H9 (cell line): ENCODE results near the gene RFNG. TPM values are rescaled to one million over a fixed set of nuclear protein-coding genes. Genes with fewer than 3 reads are reported as not detected.

Experiments used
- DNase-seq: peaks from one replicate; pipeline ENCODE4 v3.0.0-alpha.2; 2017
- H2AFZ ChIP-seq: one replicate; pipeline ENCODE4 v1.6.1; 2013; ENCODE audit warnings: mild to moderate bottlenecking, low read length, control low read depth, moderate library complexity
- H2AK5ac ChIP-seq: 2 replicates; pipeline ENCODE4 v1.6.1; 2013; ENCODE audit warnings: low read length, control low read depth, mixed read lengths; ENCODE audit not compliant: insufficient read length
- H2BK120ac ChIP-seq: one replicate; pipeline ENCODE4 v1.6.1; 2013; ENCODE audit warnings: low read depth, mild to moderate bottlenecking, low read length, control low read depth, inconsistent platforms; ENCODE audit not compliant: poor library complexity, severe bottlenecking
- H2BK12ac ChIP-seq: 2 replicates; pipeline ENCODE4 v1.6.1; 2013; ENCODE audit warnings: low read length, control low read depth, mixed read lengths, low read depth; ENCODE audit not compliant: insufficient read length
- H2BK15ac ChIP-seq: 2 replicates; pipeline ENCODE4 v1.6.1; 2013; ENCODE audit warnings: low read depth, low read length, control low read depth
- H2BK20ac ChIP-seq: one replicate; pipeline ENCODE4 v1.6.1; 2013; ENCODE audit warnings: low read depth, mild to moderate bottlenecking, low read length, control low read depth, inconsistent platforms; ENCODE audit not compliant: poor library complexity, severe bottlenecking
- H2BK5ac ChIP-seq: 2 replicates; pipeline ENCODE4 v1.6.1; 2013; ENCODE audit warnings: low read length, control low read depth, mixed read lengths; ENCODE audit not compliant: insufficient read length
- H3K14ac ChIP-seq: 2 replicates; pipeline ENCODE4 v1.6.1; 2013; ENCODE audit warnings: low read length, control low read depth; ENCODE audit not compliant: insufficient read depth
- H3K18ac ChIP-seq: 2 replicates; pipeline ENCODE4 v1.6.1; 2013; ENCODE audit warnings: low read depth, mild to moderate bottlenecking, mixed read lengths, low read length, control low read depth; ENCODE audit not compliant: insufficient read length
- H3K23ac ChIP-seq: 2 replicates; pipeline ENCODE4 v1.6.1; 2013; ENCODE audit warnings: low read length, control low read depth, mixed read lengths, low read depth; ENCODE audit not compliant: insufficient read length
- H3K23me2 ChIP-seq: 2 replicates; pipeline ENCODE4 v1.6.1; 2013; ENCODE audit warnings: low read depth, mild to moderate bottlenecking, mixed read lengths, low read length, control low read depth; ENCODE audit not compliant: insufficient read length, poor library complexity, severe bottlenecking
- H3K27ac ChIP-seq: 2 replicates; pipeline ENCODE4 v1.5.1; 2013; ENCODE audit warnings: low read length, control low read depth, mixed read lengths, low read depth; ENCODE audit not compliant: insufficient read length
- H3K27me3 ChIP-seq: 2 replicates; pipeline ENCODE4 v1.6.1; 2013; ENCODE audit warnings: low read length, control low read depth, inconsistent platforms; ENCODE audit not compliant: insufficient read depth
- H3K4ac ChIP-seq: 2 replicates; pipeline ENCODE4 v1.6.1; 2013; ENCODE audit warnings: low read depth, mild to moderate bottlenecking, control low read depth, inconsistent platforms, low read length, moderate library complexity
- H3K4me1 ChIP-seq: 2 replicates; pipeline ENCODE4 v1.6.1; 2013; ENCODE audit warnings: low read length, control low read depth, inconsistent platforms; ENCODE audit not compliant: insufficient read depth
- H3K4me2 ChIP-seq: 2 replicates; pipeline ENCODE4 v1.6.1; 2013; ENCODE audit warnings: low read length, control low read depth, mixed read lengths; ENCODE audit not compliant: insufficient read length, insufficient read depth
- H3K56ac ChIP-seq: 2 replicates; pipeline ENCODE4 v1.6.1; 2013; ENCODE audit warnings: low read depth, mild to moderate bottlenecking, mixed read lengths, low read length, control low read depth; ENCODE audit not compliant: insufficient read length
- H3K79me1 ChIP-seq: 2 replicates; pipeline ENCODE4 v1.6.1; 2013; ENCODE audit warnings: low read depth, mild to moderate bottlenecking, moderate library complexity, low read length, control low read depth, inconsistent platforms; ENCODE audit not compliant: insufficient read depth, poor library complexity, severe bottlenecking
- H3K79me2 ChIP-seq: 2 replicates; pipeline ENCODE4 v1.6.1; 2013; ENCODE audit warnings: low read length, control low read depth, inconsistent platforms; ENCODE audit not compliant: insufficient read depth
- H3K9ac ChIP-seq: 2 replicates; pipeline ENCODE4 v1.6.1; 2013; ENCODE audit warnings: low read length, control low read depth, mixed read lengths; ENCODE audit not compliant: insufficient read length; ENCODE audit errors: extremely low read depth
- H3K9me3 ChIP-seq: one replicate; pipeline ENCODE4 v1.6.1; 2013; ENCODE audit warnings: low read depth, low read length, inconsistent platforms; ENCODE audit not compliant: control insufficient read depth
- H3T11ph ChIP-seq: one replicate; pipeline ENCODE4 v1.6.1; 2013; ENCODE audit warnings: mild to moderate bottlenecking, low read length, control low read depth, inconsistent platforms
- H4K20me1 ChIP-seq: one replicate; pipeline ENCODE4 v1.6.1; 2013; ENCODE audit not compliant: control insufficient read depth, insufficient read length, insufficient read depth
- H4K5ac ChIP-seq: 2 replicates; pipeline ENCODE4 v1.6.1; 2013; ENCODE audit warnings: low read depth, mild to moderate bottlenecking, mixed read lengths, low read length, control low read depth; ENCODE audit not compliant: insufficient read length
- H4K8ac ChIP-seq: replicated peaks from 2 replicates; pipeline ENCODE4 v1.6.1; 2013; ENCODE audit warnings: low read length, control low read depth, mixed read lengths, low read depth; ENCODE audit not compliant: insufficient read length
- H4K91ac ChIP-seq: 2 replicates; pipeline ENCODE4 v1.6.1; 2013; ENCODE audit warnings: low read depth, mild to moderate bottlenecking, moderate library complexity, mixed read lengths, low read length, control low read depth; ENCODE audit not compliant: insufficient read length
- H3K27ac Mint-ChIP-seq, 3 experiments: 2 replicates in 2 of 3; 3 replicates in 1 of 3; pipeline ENCODE4 v1.8.0; 2020 to 2021; ENCODE audit warnings: mixed read lengths in 3 of 3, mild to moderate bottlenecking in 1 of 3, moderate library complexity in 1 of 3
- H3K27me3 Mint-ChIP-seq: 2 replicates; pipeline ENCODE4 v1.8.0; 2021; ENCODE audit warnings: low read depth, mild to moderate bottlenecking, moderate library complexity, mixed read lengths
- H3K36me3 Mint-ChIP-seq, 3 experiments: 2 replicates in 2 of 3; 3 replicates in 1 of 3; pipeline ENCODE4 v1.8.0; 2020 to 2021; ENCODE audit warnings: low read depth in 3 of 3, mixed read lengths in 3 of 3; ENCODE audit not compliant: insufficient read depth in 1 of 3
- H3K4me1 Mint-ChIP-seq, 2 experiments: 2 replicates each; pipeline ENCODE4 v1.8.0; 2020; ENCODE audit warnings: mixed read lengths in 2 of 2
- H3K4me3 Mint-ChIP-seq, 2 experiments: 2 replicates in 1 of 2; 3 replicates in 1 of 2; pipeline ENCODE4 v1.8.0; 2020 to 2021; ENCODE audit warnings: mild to moderate bottlenecking in 2 of 2, mixed read lengths in 2 of 2, moderate library complexity in 1 of 2
- H3K9me3 Mint-ChIP-seq, 2 experiments: 2 replicates in 1 of 2; 3 replicates in 1 of 2; pipeline ENCODE4 v1.8.0; 2020; ENCODE audit warnings: mild to moderate bottlenecking in 2 of 2, mixed read lengths in 2 of 2, moderate library complexity in 1 of 2
- WGBS: extraction: QIAGEN DNeasy Blood & Tissue Kit; methylation state at CpG from one replicate; pipeline ENCODE4 v1.1.7; 2013; ENCODE audit warnings: missing lambda C conversion rate, low lambda C conversion rate, mixed read lengths; ENCODE audit not compliant: insufficient read length; ENCODE audit errors: extremely low coverage; 5-methylcytosine and 5-hydroxymethylcytosine counted together
- total RNA-seq: library from RNA; stranded (reverse); gene quantifications from 2 replicates; pipeline ENCODE4 v1.2.1, GENCODE V29; 2021
- TF ChIP-seq, protein P1 (sequence below): fragments of 200-600 bp; sonication (generic); conservative IDR thresholded peaks from 3 replicates; pipeline ENCODE4 v1.8.0; 2021; ENCODE audit warnings: antibody characterized with exemption, mild to moderate bottlenecking

Gene RFNG
- total RNA-seq, 1 experiment from 2014 or later, result 34.0 TPM

DNA sequence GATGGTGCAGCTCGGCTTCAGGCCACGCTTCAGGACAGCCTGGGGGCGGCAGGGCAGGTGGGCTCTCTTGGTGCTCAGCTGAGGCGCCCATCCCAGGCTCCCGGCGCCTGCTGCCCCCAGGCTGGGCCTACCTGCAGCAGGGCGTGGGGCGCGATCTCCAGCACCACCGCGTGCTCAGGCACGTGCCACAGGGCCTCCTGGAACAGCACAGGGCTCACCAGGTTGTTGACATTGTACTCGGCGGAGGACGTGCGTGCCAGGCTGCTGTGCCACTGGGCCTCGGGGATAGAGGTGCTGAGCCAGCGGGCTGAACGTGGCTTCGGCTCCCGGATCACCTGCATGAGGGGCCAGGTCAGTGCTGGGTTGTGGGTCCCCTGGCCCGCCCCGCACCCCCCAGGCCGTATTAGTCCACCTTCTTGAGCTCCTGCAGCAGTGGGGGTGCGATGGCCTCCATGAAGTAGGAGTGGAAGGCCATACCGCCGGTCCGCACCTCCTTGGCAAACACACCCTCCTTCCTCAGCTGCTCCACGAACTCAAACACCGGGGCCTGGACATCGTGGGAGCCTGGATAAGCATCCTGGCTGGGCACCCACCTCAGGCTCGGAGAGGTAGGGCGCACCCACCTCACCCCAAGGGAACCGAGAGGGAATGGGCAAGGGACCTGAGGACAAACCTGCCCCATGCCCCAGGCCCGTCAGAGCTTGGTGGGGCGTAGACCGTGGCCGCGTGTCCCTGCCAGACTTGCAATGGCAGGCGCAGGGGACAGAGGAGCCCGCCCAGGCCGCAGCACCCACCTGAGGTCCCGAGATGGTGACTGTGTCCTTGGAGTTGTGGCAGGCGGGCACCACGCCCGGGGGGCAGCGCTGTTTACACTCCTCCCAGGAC, 37.5 kb upstream of the RFNG start:
- Histone ChIP-seq H3T11ph (no peak overlapping the region), H3K23ac (no peak overlapping the region), H3K23me2 (no peaks in the 10 kb centered on the region), H2BK15ac (no peak overlapping the region), H3K79me1 (peaks cover 6% of the 10 kb centered on the region), H2AK5ac (no peak overlapping the region), H3K79me2 (no peaks in the 10 kb centered on the region), H2AFZ (no peak overlapping the region), H4K8ac (no peak overlapping the region), H2BK12ac (no peak overlapping the region), H3K56ac (no peak overlapping the region), H4K91ac (no peak overlapping the region), H2BK20ac (no peak overlapping the region), H3K9ac (no peak overlapping the region), H3K4ac (no peak overlapping the region), H3K27ac (no peak overlapping the region), H3K18ac (no peak overlapping the region), H3K27me3 (no peaks in the 10 kb centered on the region), H4K5ac (no peak overlapping the region), H2BK120ac (no peak overlapping the region), H3K4me2 (no peak overlapping the region), H3K9me3 (no peaks in the 10 kb centered on the region), H4K20me1 (no peaks in the 10 kb centered on the region), H2BK5ac (no peak overlapping the region), H3K4me1 (no peaks in the 10 kb centered on the region), H3K14ac (no peak overlapping the region)
- no peaks in the 10 kb centered on the region for H3K27me3 Mint-ChIP-seq
- H3K4me3 Mint-ChIP-seq, result no peak overlapping the region
- no peak for DNase-seq
- WGBS, result no CpG with 5 or more reads among the region's 47 CpGs
- peaks cover 25 to 76% (median 58%) of the 10 kb centered on the region in 3 experiments; a peak in 6 of 7 replicates for H3K36me3 Mint-ChIP-seq
- no peaks in the 10 kb centered on the region for H3K9me3 Mint-ChIP-seq
- TF ChIP-seq, protein P1, sequence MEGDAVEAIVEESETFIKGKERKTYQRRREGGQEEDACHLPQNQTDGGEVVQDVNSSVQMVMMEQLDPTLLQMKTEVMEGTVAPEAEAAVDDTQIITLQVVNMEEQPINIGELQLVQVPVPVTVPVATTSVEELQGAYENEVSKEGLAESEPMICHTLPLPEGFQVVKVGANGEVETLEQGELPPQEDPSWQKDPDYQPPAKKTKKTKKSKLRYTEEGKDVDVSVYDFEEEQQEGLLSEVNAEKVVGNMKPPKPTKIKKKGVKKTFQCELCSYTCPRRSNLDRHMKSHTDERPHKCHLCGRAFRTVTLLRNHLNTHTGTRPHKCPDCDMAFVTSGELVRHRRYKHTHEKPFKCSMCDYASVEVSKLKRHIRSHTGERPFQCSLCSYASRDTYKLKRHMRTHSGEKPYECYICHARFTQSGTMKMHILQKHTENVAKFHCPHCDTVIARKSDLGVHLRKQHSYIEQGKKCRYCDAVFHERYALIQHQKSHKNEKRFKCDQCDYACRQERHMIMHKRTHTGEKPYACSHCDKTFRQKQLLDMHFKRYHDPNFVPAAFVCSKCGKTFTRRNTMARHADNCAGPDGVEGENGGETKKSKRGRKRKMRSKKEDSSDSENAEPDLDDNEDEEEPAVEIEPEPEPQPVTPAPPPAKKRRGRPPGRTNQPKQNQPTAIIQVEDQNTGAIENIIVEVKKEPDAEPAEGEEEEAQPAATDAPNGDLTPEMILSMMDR, result no peak
- no peak overlapping the region for H3K27ac Mint-ChIP-seq
- no peaks in the 10 kb centered on the region for H3K4me1 Mint-ChIP-seq
